ENCODE results near the gene TLR4.

TLR4 gene

GRCh38 chr9:117714282-117714681, 10.1 kb downstream of the TLR4 start:
- H3K4me1 ChIP-seq (ENCODE audit: insufficient read depth, low read length), result no peaks in the 10 kb centered on the region
- H3K27ac ChIP-seq (ENCODE audit: low read depth, low read length), result no peak overlapping the region
- H3K36me3 ChIP-seq (ENCODE audit: insufficient read depth, low read length), result peaks cover 3% of the 10 kb centered on the region; the same call in 1 of the 2 replicates
- no peak overlapping the region for H3K4me3 ChIP-seq (ENCODE audit: low read length)
- H3K27me3 ChIP-seq (ENCODE audit: insufficient read depth, low read length), result no peaks in the 10 kb centered on the region
- H3K9ac ChIP-seq (ENCODE audit: low read depth, low read length), result no peak overlapping the region
- 81% methylated on average over 6 of the region's 6 CpGs for WGBS
- no peaks in the 10 kb centered on the region for H3K9me3 ChIP-seq (ENCODE audit: insufficient read depth, low read depth, low read length)

DNA sequence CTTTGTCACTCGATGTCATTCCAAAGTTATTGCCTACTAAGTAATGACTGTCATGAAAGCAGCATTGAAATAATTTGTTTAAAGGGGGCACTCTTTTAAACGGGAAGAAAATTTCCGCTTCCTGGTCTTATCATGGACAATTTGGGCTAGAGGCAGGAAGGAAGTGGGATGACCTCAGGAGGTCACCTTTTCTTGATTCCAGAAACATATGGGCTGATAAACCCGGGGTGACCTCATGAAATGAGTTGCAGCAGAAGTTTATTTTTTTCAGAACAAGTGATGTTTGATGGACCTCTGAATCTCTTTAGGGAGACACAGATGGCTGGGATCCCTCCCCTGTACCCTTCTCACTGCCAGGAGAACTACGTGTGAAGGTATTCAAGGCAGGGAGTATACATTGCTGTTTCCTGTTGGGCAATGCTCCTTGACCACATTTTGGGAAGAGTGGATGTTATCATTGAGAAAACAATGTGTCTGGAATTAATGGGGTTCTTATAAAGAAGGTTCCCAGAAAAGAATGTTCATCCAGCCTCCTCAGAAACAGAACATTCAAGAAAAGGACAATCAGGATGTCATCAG, 11.3 kb downstream of the TLR4 start:
- no peaks in the 10 kb centered on the region for H3K27me3 ChIP-seq (ENCODE audit: insufficient read depth, low read length)
- H3K4me3 ChIP-seq (ENCODE audit: low read length), result no peak overlapping the region
- no peaks in the 10 kb centered on the region for H3K9me3 ChIP-seq (ENCODE audit: insufficient read depth, low read depth, low read length)
- H3K9ac ChIP-seq (ENCODE audit: low read depth, low read length), result no peak overlapping the region
- H3K27ac ChIP-seq (ENCODE audit: low read depth, low read length), result no peak overlapping the region
- WGBS, result 92% methylated on average over 5 of the region's 5 CpGs
- H3K36me3 ChIP-seq (ENCODE audit: insufficient read depth, low read length), result peaks cover 3% of the 10 kb centered on the region; the same call in 1 of the 2 replicates
- H3K4me1 ChIP-seq (ENCODE audit: insufficient read depth, low read length), result no peaks in the 10 kb centered on the region

DNA sequence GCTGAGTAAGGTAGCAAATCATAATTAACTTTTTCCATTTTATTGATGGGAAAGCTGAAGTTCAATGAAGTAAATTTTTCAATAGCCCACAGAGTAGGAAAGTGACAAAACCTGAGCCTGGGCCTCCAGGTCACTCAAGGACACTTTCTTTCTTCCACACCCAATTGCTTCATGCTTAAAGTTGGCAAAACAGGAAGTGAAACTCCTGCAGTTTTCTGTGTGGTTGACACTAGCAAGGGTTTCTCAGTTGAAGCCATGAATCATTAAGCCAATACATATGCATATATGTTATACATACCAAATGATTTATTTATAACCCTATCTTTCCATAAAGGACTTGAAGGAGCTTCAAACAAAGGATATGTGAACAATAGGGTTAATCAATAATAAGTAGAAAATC, 13.9 kb downstream of the TLR4 start:
- Histone ChIP-seq H3K36me3 (ENCODE audit: insufficient read depth, low read length) (peaks cover 2% of the 10 kb centered on the region; the same call in 1 of the 2 replicates), H3K9ac (ENCODE audit: low read depth, low read length) (no peak overlapping the region), H3K27me3 (ENCODE audit: insufficient read depth, low read length) (no peaks in the 10 kb centered on the region), H3K27ac (ENCODE audit: low read depth, low read length) (no peak overlapping the region), H3K4me3 (ENCODE audit: low read length) (no peak overlapping the region), H3K4me1 (ENCODE audit: insufficient read depth, low read length) (no peaks in the 10 kb centered on the region), H3K9me3 (ENCODE audit: insufficient read depth, low read depth, low read length) (no peaks in the 10 kb centered on the region)

DNA sequence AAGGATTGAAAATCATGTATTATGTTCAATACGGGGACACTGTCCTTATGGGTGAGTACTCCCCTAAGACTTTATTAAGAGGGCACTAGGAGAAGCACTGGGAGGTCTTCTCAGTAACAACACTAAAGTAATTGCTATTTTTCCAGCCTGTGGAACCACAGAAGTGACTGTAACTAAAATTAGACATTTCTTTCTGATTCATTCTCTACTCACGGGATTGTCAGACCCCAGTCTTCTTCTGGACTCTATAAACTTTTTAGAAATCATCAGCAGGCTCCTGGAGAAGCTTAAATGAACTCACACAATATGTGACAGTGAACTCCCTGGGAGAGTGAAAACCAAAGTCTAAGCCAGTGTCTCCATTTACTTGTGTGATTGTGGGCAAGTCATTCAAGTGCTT, 14.5 kb downstream of the TLR4 start:
- H3K27me3 ChIP-seq (ENCODE audit: insufficient read depth, low read length), result no peaks in the 10 kb centered on the region
- H3K27ac ChIP-seq (ENCODE audit: low read depth, low read length), result no peak overlapping the region
- no peak overlapping the region for H3K9ac ChIP-seq (ENCODE audit: low read depth, low read length)
- no peak overlapping the region for H3K4me3 ChIP-seq (ENCODE audit: low read length)
- no peaks in the 10 kb centered on the region for H3K4me1 ChIP-seq (ENCODE audit: insufficient read depth, low read length)
- H3K36me3 ChIP-seq (ENCODE audit: insufficient read depth, low read length), result no peaks in the 10 kb centered on the region; the same call in 1 of the 2 replicates
- WGBS, result 95% methylated on average over 2 of the region's 2 CpGs
- H3K9me3 ChIP-seq (ENCODE audit: insufficient read depth, low read depth, low read length), result no peaks in the 10 kb centered on the region

DNA sequence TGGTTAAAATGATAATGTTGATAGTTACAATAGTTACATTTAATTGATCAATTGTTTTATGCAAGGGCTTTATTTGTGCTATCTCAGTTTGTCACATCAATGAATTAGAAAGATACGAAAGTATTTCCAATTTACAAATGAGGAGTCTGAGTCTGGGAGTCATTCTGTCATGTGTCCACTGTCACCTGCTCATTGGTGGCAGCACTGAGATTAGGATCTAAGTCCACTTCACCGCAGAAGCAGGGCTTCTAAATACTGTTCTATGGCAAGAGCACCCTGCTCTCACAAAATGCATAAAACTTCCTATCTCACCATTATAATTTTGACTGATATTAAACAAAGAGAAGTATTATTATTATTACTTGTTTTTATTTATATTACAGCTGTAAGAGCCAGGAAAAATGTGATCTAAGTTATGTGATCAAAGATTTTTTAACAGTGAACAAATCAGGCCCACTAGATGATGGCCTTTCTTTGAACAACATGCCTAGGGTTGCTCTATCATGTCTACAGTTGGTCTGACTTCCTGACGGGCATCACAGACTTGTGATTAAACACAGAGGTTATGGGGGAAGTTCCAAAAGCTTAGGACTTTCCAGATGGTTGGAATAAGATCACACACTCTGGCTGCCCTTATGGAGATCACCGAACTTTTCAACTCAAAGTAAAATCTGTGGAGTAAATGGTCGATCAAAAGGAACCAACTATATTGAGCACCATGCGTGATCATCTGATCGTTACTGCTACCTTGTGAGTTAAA, 15.1 kb downstream of the TLR4 start:
- no peaks in the 10 kb centered on the region; the same call in 1 of the 2 replicates for H3K36me3 ChIP-seq (ENCODE audit: insufficient read depth, low read length)
- no peaks in the 10 kb centered on the region for H3K4me1 ChIP-seq (ENCODE audit: insufficient read depth, low read length)
- no peak overlapping the region for H3K27ac ChIP-seq (ENCODE audit: low read depth, low read length)

DNA sequence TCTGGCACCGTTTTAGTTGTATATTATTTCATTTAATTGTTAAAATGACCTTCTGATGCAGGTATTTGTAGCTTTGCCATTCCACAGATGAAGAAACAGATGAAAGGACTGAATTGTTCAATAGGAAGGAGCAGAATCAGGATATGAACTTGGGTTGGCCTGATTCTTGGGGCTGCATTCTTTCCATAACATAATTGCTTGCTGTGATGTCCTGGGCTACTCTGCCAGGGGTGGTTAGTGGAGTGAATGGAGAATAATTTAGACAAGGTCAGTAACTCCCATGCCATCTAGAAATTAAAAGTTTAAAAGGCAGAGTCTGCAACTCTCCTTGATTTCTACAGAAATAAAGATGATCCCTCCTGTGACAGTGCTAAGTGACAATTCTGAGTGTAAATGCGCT, 15.9 kb downstream of the TLR4 start:
- 95% methylated on average over 2 of the region's 2 CpGs for WGBS
- no peaks in the 10 kb centered on the region for H3K27me3 ChIP-seq (ENCODE audit: insufficient read depth, low read length)
- H3K9me3 ChIP-seq (ENCODE audit: insufficient read depth, low read depth, low read length), result no peaks in the 10 kb centered on the region
- H3K4me1 ChIP-seq (ENCODE audit: insufficient read depth, low read length), result no peaks in the 10 kb centered on the region
- no peak overlapping the region for H3K27ac ChIP-seq (ENCODE audit: low read depth, low read length)
- no peaks in the 10 kb centered on the region; the same call in 1 of the 2 replicates for H3K36me3 ChIP-seq (ENCODE audit: insufficient read depth, low read length)
- H3K4me3 ChIP-seq (ENCODE audit: low read length), result no peak overlapping the region
- H3K9ac ChIP-seq (ENCODE audit: low read depth, low read length), result no peak overlapping the region

More for the DNA sequence above, 15.1 kb downstream of the TLR4 start:
- no peaks in the 10 kb centered on the region for H3K27me3 ChIP-seq (ENCODE audit: insufficient read depth, low read length)
- H3K9me3 ChIP-seq (ENCODE audit: insufficient read depth, low read depth, low read length), result no peaks in the 10 kb centered on the region
- 97% methylated on average over 7 of the region's 7 CpGs for WGBS
- no peak overlapping the region for H3K9ac ChIP-seq (ENCODE audit: low read depth, low read length)
- no peak overlapping the region for H3K4me3 ChIP-seq (ENCODE audit: low read length)

- WGBS, result 92% methylated on average over 5 of the region's 5 CpGs
- no peaks in the 10 kb centered on the region for H3K27me3 ChIP-seq (ENCODE audit: insufficient read depth, low read length)
- no peak overlapping the region for H3K9ac ChIP-seq (ENCODE audit: low read depth, low read length)
- no peak overlapping the region for H3K4me3 ChIP-seq (ENCODE audit: low read length)
- H3K9me3 ChIP-seq (ENCODE audit: insufficient read depth, low read depth, low read length), result no peaks in the 10 kb centered on the region
- no peak overlapping the region for H3K27ac ChIP-seq (ENCODE audit: low read depth, low read length)
- no peaks in the 10 kb centered on the region for H3K4me1 ChIP-seq (ENCODE audit: insufficient read depth, low read length)
- no peaks in the 10 kb centered on the region for H3K36me3 ChIP-seq (ENCODE audit: insufficient read depth, low read length)
These were observed 16.4 kb downstream of the TLR4 start for GRCh38 chr9:117720555-117720954.

DNA sequence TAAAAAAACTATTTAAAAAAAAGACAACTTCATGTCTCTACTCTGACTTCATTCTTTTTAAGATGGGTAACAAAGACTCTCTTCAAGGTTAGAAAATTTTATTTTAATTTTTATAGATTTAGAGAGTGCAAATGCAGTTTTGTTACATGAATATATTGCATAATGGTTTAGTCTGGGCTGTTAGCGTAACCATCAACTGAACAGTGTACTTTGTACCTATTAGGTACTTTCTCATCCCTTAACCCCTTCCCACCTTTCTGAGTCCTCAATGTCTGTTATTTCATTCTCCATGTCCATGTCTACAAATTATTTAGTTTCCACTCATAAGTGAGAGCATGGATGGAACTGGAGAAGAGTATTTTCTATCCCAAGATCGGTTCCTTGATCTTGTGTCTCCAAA, 16.8 kb downstream of the TLR4 start:
- Histone ChIP-seq H3K4me1 (ENCODE audit: insufficient read depth, low read length) (no peaks in the 10 kb centered on the region), H3K27me3 (ENCODE audit: insufficient read depth, low read length) (no peaks in the 10 kb centered on the region), H3K27ac (ENCODE audit: low read depth, low read length) (no peak overlapping the region), H3K4me3 (ENCODE audit: low read length) (no peak overlapping the region), H3K9me3 (ENCODE audit: insufficient read depth, low read depth, low read length) (no peaks in the 10 kb centered on the region), H3K9ac (ENCODE audit: low read depth, low read length) (no peak overlapping the region), H3K36me3 (ENCODE audit: insufficient read depth, low read length) (no peaks in the 10 kb centered on the region)
- 100% methylated on average over 2 of the region's 2 CpGs for WGBS

DNA sequence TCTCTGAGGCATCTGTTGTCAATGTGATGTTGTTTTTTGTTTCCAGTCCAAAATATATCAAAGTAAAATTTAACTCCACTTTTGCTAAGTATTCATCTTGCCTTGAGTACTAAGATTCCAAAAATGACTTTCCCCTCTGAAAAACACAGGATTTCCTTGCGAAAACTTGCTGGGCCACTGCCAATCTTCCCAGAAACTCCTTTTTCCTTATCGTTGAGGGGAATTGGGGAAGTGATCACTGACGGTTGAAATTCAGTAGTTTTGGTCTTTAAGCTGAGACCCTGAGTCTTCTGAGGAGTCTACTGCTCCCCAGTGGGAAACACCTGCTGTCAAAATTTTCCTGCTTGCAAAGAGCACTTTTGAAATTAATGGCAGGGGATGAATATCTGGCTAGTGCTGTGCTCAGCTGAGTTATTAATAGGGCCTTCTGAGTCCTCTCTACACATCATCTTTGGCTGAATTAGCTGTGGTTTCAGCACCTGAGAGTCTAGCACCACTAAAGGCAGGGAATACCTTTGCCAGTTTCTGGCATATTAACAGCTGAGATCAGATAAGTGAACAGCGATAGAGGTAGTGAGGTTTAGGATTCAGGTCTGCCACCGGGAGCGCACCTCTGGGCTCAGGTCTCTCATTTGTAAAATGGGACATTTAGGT, 18.0 kb downstream of the TLR4 start:
- Histone ChIP-seq H3K4me3 (ENCODE audit: low read length) (no peak overlapping the region), H3K36me3 (ENCODE audit: insufficient read depth, low read length) (no peaks in the 10 kb centered on the region), H3K9me3 (ENCODE audit: insufficient read depth, low read depth, low read length) (no peaks in the 10 kb centered on the region), H3K27me3 (ENCODE audit: insufficient read depth, low read length) (no peaks in the 10 kb centered on the region), H3K9ac (ENCODE audit: low read depth, low read length) (no peak overlapping the region), H3K27ac (ENCODE audit: low read depth, low read length) (no peak overlapping the region), H3K4me1 (ENCODE audit: insufficient read depth, low read length) (0 out of 2 replicates have a peak, but pooled peaks cover 2% of the 10 kb centered on the region)
- 91% methylated on average over 6 of the region's 6 CpGs for WGBS

- Histone ChIP-seq H3K36me3 (ENCODE audit: insufficient read depth, low read length) (no peaks in the 10 kb centered on the region), H3K27me3 (ENCODE audit: insufficient read depth, low read length) (no peaks in the 10 kb centered on the region), H3K9ac (ENCODE audit: low read depth, low read length) (no peak overlapping the region), H3K9me3 (ENCODE audit: insufficient read depth, low read depth, low read length) (no peaks in the 10 kb centered on the region), H3K4me3 (ENCODE audit: low read length) (no peak overlapping the region), H3K4me1 (ENCODE audit: insufficient read depth, low read length) (0 out of 2 replicates have a peak, but pooled peaks cover 4% of the 10 kb centered on the region), H3K27ac (ENCODE audit: low read depth, low read length) (no peak overlapping the region)
- WGBS, result 89% methylated on average over 3 of the region's 3 CpGs
These were observed 19.9 kb downstream of the TLR4 start for GRCh38 chr9:117723986-117724625.

DNA sequence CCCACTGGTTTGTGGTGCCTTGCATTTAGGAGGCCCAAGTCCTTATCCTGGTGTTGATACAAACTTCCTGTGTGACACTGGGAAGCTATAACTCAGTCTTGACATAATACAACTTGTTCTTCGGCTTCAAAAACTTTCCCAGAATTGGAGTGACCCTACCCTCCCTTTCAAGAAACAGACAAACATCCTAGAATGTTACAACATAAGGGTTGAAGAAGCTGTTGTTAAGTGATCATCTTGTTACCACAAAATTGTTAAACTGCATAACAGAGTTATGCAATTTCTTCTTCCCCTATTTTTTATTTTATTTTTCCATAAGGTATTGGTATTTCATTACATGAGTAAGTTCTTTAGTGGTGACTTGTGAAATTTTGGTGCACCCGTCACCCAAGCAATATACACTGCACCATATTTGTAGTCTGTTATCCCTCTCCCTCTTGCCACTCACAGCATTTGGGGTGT, 21.3 kb downstream of the TLR4 start:
- 92% methylated on average over 1 of the region's 2 CpGs for WGBS
- no peaks in the 10 kb centered on the region for H3K9me3 ChIP-seq (ENCODE audit: insufficient read depth, low read depth, low read length)
- no peak overlapping the region for H3K9ac ChIP-seq (ENCODE audit: low read depth, low read length)
- no peaks in the 10 kb centered on the region for H3K36me3 ChIP-seq (ENCODE audit: insufficient read depth, low read length)
- no peak overlapping the region for H3K27ac ChIP-seq (ENCODE audit: low read depth, low read length)
- H3K4me1 ChIP-seq (ENCODE audit: insufficient read depth, low read length), result 0 out of 2 replicates have a peak, but pooled peaks cover 4% of the 10 kb centered on the region
- no peak overlapping the region for H3K4me3 ChIP-seq (ENCODE audit: low read length)
- no peaks in the 10 kb centered on the region for H3K27me3 ChIP-seq (ENCODE audit: insufficient read depth, low read length)

All from HUES64 (cell line).